Camera-type eye (tissue), 1 donor: ENCODE measurements around the gene KLF16. TPM values are rescaled to one million over a fixed set of nuclear protein-coding genes. Genes with fewer than 3 reads are reported as not detected.

Source experiments
- total RNA-seq: library from RNA; depleted of rRNA; stranded (reverse); fragments of >200 nt; gene quantifications from one replicate; pipeline ENCODE4 v1.2.3, GENCODE V29; 2014

The KLF16 gene
- 8.4 TPM for total RNA-seq

GRCh38 chr19:1863328-1863637 lies at the start of gene KLF16:
Gene KLF16 (minus strand): TSS chr19:1863579. CDS start chr19:1863497, 82 bp downstream.

GRCh38 chr19:1905110-1905862 lies 41.9 kb upstream of the KLF16 start, which contains the start of the genes ADAT3 and SCAMP4:
Gene ADAT3 (plus strand): TSS chr19:1905399. CDS start chr19:1912048, 6,649 bp downstream.
Gene SCAMP4 (plus strand): TSS chr19:1905399. CDS start chr19:1915020, 9,621 bp downstream.

GRCh38 chr19:1885398-1886119 lies 22.2 kb upstream of the KLF16 start, which contains the start of gene ABHD17A:
Gene ABHD17A (minus strand): TSS chr19:1885496. CDS start chr19:1881566, 3,930 bp downstream.

GRCh38 chr19:1848399-1849131 lies 14.8 kb downstream of the KLF16 start, which contains the start of gene REXO1:
Gene REXO1 (minus strand): TSS chr19:1848483. CDS start chr19:1848358, 125 bp downstream.

GRCh38 chr19:1811942-1812425 lies 51.4 kb downstream of the KLF16 start, which contains the start of gene ATP8B3:
Gene ATP8B3 (minus strand): TSS chr19:1812276. CDS start chr19:1811736, 540 bp downstream.

Other genes starting within 250 kb of the KLF16 start
- gene TCF3, start 211.0 kb downstream of the KLF16 start, total RNA-seq: 88.8 TPM
- 0.55 TPM for gene ONECUT3, start 110.1 kb downstream of the KLF16 start, total RNA-seq
- 2.1 TPM for gene ATP8B3, start 51.3 kb downstream of the KLF16 start, total RNA-seq
- gene REXO1, start 15.1 kb downstream of the KLF16 start, total RNA-seq: 13.9 TPM
- 47.7 TPM for gene ABHD17A, start 21.9 kb upstream of the KLF16 start, total RNA-seq
- gene ADAT3, start 41.8 kb upstream of the KLF16 start, total RNA-seq: 2.4 TPM
- 44.6 TPM for gene SCAMP4, start 41.8 kb upstream of the KLF16 start, total RNA-seq
- 64.4 TPM for gene CSNK1G2, start 77.6 kb upstream of the KLF16 start, total RNA-seq
- gene BTBD2, start 152.1 kb upstream of the KLF16 start, total RNA-seq: 78.3 TPM
- gene MKNK2, start 187.7 kb upstream of the KLF16 start, total RNA-seq: 62.2 TPM
- 37.2 TPM for gene MOB3A, start 232.7 kb upstream of the KLF16 start, total RNA-seq
- gene IZUMO4, start 233.3 kb upstream of the KLF16 start, total RNA-seq: 2.6 TPM